Large intestine (tissue), 3 donors: Measurements from ENCODE around the gene IZUMO4. TPM values are rescaled to one million over a fixed set of nuclear protein-coding genes. Genes with fewer than 3 reads are reported as not detected.
"Not testable (repeated sequence)": the region's sequence is repeated elsewhere in the genome, so short reads cannot be mapped to it uniquely, and the experiment has no call there.

Experiments
- DNase-seq, 2 donors: peaks; one replicate each; pipeline versions ENCODE4 v3.0.0 to v3.0.0-alpha.2; 2013
- H3K27ac ChIP-seq: one replicate; pipeline ENCODE4 v1.5.1; 2013; ENCODE audit warnings: low read length
- H3K27me3 ChIP-seq: 2 replicates; pipeline ENCODE4 v1.6.1; 2013; ENCODE audit warnings: low read length; ENCODE audit not compliant: control insufficient read depth, insufficient read depth
- H3K36me3 ChIP-seq: 2 replicates; pipeline ENCODE4 v1.6.1; 2013; ENCODE audit warnings: low read length; ENCODE audit not compliant: control insufficient read depth, insufficient read depth
- H3K4me1 ChIP-seq: one replicate; pipeline ENCODE4 v1.6.1; 2013; ENCODE audit warnings: low read length; ENCODE audit not compliant: control insufficient read depth, insufficient read depth
- H3K4me3 ChIP-seq: one replicate; pipeline ENCODE4 v1.5.1; 2013; ENCODE audit warnings: low read length
- H3K9me3 ChIP-seq: one replicate; pipeline ENCODE4 v1.6.1; 2013; ENCODE audit warnings: mild to moderate bottlenecking, low read depth, low read length, moderate library complexity; ENCODE audit not compliant: control insufficient read depth
- WGBS: methylation state at CpG from one replicate; pipeline ENCODE4 v1.1.5; 2013; ENCODE audit warnings: low lambda C conversion rate; ENCODE audit not compliant: insufficient coverage; 5-methylcytosine and 5-hydroxymethylcytosine counted together
- polyA plus RNA-seq: library from polyadenylated mRNA; unstranded; fragments of 120-200 nt; gene quantifications from one replicate; pipeline ENCODE4 v1.2.1, GENCODE V29; 2013

The IZUMO4 gene
- polyA plus RNA-seq, 1 donor: 4.4 TPM

DNA sequence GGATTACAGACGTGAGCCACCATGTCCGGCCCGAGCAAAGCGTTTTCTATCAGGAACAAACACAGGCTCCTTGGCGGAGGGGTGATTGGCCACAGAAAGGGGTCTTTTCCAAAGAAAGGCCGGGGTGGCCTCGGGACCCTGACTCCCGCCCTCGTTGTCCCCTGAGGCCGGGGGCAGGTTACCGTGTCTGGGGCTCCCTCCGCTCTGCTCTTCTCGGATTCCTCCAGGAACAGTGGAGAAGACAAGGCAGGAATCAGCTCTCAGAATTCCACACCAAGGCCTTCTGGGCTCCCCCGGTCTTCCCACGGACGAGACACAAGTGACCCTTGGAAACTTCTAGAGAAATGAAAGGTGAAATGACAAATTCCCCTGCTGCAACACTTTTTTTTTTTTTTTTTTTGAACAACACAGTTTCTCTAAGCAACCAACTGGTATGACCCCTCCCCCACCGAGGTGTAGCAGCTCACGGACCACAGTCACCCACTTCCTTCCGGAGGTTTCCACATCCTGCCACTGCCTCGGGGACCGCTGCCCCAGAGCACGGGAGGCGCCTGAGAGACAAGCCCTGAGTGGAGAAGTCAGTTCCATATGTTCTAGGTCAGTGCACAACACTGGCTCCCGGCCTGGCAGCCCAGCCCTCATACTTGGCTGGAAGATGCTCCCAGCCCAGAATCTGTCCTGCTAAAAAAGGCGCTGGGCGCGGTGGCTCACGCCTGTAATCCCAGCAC is 11.6 kb upstream of the IZUMO4 start:
- Histone ChIP-seq H3K36me3 (peaks cover 34% of the 10 kb centered on the region), H3K27ac (no peak overlapping the region), H3K4me3 (peak overlapping the region; percentile 13), H3K4me1 (peaks cover 5% of the 10 kb centered on the region), H3K27me3 (no peaks in the 10 kb centered on the region), H3K9me3 (no peaks in the 10 kb centered on the region)
- peak in 1 of 2 donors; percentile 34 for DNase-seq
- WGBS: no CpG with 5 or more reads among the region's 28 CpGs

DNA sequence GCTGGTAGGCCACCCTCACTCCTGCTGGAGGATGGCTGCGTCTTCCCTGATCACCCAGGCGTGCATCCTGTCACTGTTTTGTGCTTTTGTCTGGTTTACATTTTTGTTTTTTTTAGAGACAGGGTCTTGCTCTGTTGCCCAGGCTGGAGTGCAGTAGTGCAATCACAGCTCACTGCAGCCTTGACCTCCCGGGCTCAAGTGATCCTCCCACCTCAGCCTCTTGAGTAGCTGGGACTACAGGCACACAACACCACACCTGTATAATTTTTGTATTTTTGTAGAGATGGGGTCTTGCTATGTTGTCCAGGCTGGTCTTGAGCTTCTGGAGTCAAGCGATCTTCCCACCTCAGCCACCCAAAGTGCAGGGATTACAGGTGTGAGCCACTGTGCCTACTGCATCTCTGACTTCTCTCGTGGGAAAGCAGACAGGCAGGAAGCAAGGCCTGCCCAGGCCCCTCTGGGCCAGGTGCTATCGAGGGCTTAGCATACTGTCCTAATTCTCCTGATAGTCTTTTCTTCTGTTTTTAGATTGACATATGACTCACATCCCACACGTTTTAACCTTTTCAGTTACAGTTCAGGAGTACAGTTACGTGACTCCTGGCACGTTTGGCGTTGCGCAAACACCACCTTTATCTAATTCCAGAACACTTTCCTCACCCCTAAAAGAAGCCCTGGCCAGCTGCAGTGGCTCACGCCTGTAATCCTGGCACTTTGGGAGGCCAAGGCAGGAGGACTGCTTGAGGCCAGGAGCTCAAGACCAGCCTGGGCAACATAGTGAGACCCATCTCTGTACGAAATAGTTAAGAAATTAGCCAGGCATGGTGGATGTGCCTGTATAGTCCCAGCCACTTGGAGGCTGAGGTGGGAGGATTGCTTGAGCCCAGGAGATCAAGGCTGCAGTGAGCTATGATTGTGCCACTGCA is 9.8 kb upstream of the IZUMO4 start:
- DNase-seq: peak; percentile 86 to 89
- not testable (repeated sequence) for H3K4me1 ChIP-seq, H3K27ac ChIP-seq, H3K4me3 ChIP-seq, H3K9me3 ChIP-seq, H3K27me3 ChIP-seq
- peaks cover 25% of the 10 kb centered on the region for H3K36me3 ChIP-seq
- no CpG with 5 or more reads among the region's 13 CpGs for WGBS

DNA sequence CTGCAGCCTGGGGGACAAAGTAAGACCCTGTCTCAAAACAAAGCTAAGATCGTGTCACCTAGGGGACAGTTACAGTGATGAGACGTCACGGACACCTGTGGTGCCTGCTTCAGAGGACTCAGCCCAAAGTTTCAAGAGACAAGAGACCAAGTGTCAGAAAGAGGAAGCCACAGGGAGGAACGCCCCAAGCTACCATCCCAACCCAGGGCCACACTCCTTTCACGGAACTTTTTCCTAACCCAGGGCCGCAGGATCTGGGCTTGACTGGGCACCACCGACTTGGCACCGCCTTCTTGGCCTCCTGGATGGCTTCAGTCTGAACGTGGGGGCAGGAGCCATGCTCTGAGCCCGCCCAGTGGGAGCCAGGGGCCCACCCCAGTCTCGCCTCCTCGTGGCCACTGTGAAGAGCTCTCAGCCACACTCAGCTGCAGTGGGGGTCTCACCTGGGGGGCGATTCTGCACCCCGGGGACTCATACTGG is 9.1 kb upstream of the IZUMO4 start:
- Histone ChIP-seq H3K4me1 (peaks cover 5% of the 10 kb centered on the region), H3K4me3 (no peak overlapping the region), H3K27me3 (no peaks in the 10 kb centered on the region), H3K9me3 (no peaks in the 10 kb centered on the region), H3K27ac (no peak overlapping the region), H3K36me3 (peaks cover 18% of the 10 kb centered on the region)
- no peak for DNase-seq
- WGBS: no CpG with 5 or more reads among the region's 14 CpGs

DNA sequence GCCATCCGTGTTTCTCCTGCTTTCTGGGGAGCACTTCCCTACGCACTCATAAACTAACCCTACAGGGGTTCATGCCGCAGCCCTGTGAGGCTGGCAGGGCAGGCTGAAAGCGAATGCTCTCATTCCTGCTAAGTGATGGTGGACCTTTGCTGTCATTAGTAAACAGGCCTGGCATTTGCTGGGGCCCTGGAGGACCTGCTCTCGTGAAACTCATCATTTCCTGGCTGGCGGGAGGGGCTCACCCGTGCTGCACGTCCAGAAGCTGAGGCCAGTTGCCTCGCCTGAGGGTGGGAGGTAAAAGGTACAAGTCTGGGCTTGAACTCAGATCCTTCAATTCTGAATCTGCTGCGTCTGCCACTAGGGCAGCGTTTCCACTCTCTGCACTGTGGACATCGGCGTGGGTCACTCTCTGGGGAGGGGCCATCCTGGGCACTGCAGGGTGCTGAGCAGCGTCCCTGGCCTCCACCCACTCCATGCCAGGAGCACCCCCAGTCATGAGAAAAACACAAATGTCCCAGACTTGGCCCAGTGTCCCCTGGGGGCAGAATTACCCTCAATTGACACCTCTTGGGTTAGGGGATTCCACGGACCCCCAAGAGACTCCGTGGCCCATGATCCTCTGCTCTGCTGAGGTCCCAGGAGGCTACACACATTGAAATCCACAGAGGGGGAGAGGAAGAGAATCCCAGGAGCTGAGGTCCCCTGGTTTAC is 7.6 kb upstream of the IZUMO4 start:
- H3K4me1 ChIP-seq: peaks cover 5% of the 10 kb centered on the region
- no peak overlapping the region for H3K4me3 ChIP-seq
- WGBS: no CpG with 5 or more reads among the region's 16 CpGs
- no peak for DNase-seq
- no peaks in the 10 kb centered on the region for H3K27me3 ChIP-seq
- H3K9me3 ChIP-seq: no peaks in the 10 kb centered on the region
- peaks cover 7% of the 10 kb centered on the region for H3K36me3 ChIP-seq
- no peak overlapping the region for H3K27ac ChIP-seq

DNA sequence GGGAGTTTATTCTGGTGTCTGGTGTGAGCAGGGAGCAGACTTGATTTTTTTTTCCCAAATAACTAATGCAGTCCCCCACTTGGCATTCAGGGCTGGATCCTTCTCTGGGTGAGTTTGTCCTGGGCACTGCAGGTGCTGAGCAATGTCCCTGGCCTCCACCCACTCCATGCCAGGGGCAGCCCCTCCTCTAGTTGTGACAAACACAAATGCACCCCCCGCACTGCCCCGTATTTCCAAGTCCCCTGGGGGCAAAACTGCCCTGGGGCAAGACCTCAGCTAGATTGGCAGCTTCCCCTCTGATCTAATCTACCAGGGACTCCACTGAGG is 7.0 kb upstream of the IZUMO4 start:
- no CpG with 5 or more reads among the region's 2 CpGs for WGBS
- Histone ChIP-seq H3K4me1 (peaks cover 5% of the 10 kb centered on the region), H3K27me3 (no peaks in the 10 kb centered on the region), H3K27ac (no peak overlapping the region), H3K4me3 (no peak overlapping the region), H3K9me3 (no peaks in the 10 kb centered on the region), H3K36me3 (peaks cover 7% of the 10 kb centered on the region)
- no peak for DNase-seq

DNA sequence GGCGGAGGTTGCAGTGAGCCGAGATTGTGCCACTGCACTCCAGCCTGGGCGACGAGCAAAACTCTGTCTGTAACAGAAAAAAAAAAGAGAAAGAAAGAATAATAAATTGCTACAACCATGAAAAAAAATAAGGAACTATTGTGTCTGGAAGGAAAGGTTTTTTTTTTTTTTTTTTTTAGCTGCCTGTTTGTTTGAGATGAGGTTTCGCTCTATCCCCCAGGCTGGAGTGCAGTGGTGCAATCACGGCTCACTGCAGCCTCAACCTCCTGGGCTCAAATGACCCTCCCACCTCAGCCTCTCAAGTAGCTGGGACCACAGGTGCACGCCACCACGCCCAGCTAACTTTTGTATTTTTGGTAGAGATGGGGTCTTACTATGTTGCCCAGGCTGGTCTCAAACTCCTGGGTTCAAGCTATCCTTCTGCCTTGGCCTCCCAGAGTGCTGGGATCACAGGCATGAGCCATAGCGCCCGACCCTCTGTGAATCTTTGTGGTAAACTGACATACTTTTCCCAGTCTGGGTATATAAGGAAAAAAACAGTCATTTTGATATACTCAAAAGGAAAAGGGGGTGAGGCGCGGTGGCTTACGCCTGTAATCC is 4.7 kb upstream of the IZUMO4 start:
- H3K27ac ChIP-seq, DNase-seq, H3K9me3 ChIP-seq, H3K4me3 ChIP-seq, H3K36me3 ChIP-seq, H3K27me3 ChIP-seq: not testable (repeated sequence)
- H3K4me1 ChIP-seq: peaks cover 15% of the 10 kb centered on the region
- 100% methylated on average over 2 of the region's 13 CpGs for WGBS

DNA sequence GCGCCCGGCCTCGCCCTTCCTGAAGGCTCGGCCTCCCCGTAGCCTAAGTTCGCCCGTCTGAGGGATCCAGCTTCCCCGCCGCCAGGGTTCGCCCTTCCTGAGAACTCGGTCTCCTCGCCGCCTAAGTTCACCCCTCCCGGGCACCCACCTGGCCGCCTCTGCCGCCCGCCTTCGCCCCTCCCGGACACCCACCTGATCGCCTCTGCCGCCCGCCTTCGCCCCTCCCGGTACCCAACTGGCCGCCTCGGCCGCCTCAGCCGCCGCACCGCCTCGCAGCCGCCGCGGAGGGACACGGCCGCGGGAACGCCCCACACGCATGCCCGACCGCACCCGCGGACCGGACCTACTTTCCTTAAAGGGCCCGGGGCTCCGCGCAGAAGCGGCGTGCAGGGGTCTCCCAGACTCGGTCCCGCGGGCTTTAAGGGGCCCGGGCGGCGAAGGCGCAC is 658 bp upstream of the IZUMO4 start, which contains the start of gene MOB3A:
Gene MOB3A, minus strand, starts transcription at position 293 of the 446 bp plus-strand sequence. CDS start 17,766 bp downstream, outside the sequence.
- H3K36me3 ChIP-seq: peaks cover 16% of the 10 kb centered on the region
- H3K27ac ChIP-seq: peak within 1 kb of the TSS; percentile 97
- H3K9me3 ChIP-seq: peaks cover 4% of the 10 kb centered on the region
- WGBS: no CpG with 5 or more reads among the region's 56 CpGs
- DNase-seq: peak; percentile 91 to 97
- H3K4me1 ChIP-seq: peaks cover 21% of the 10 kb centered on the region
- H3K4me3 ChIP-seq: peak within 1 kb of the TSS; percentile 86
- H3K27me3 ChIP-seq: no peaks in the 10 kb centered on the region

DNA sequence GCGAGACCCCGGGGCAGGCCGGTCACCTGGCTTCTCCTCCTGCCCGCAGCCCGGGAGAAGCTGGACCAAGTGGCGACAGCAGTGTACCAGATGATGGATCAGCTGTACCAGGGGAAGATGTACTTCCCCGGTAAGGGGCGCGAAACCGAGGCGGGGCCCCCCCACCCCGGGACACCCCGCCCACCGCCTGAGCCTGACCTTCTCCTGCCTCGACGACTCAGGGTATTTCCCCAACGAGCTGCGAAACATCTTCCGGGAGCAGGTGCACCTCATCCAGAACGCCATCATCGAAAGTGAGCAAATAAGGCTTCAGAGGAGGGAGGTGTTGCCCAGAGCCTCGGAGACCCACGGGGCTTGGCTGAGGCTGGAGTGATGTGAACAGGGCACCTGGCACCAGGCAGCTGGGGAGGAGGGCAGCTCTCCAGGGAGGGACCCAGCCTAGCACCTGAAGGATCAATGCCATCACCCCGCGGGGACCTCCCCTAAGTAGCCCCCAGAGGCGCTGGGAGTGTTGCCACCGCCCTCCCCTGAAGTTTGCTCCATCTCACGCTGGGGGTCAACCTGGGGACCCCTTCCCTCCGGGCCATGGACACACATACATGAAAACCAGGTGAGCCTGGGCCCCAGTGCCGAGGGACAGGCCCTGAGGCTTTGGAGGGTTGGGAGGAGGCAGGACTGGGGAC is 629 bp downstream of the IZUMO4 start:
- no CpG with 5 or more reads among the region's 30 CpGs for WGBS
- Histone ChIP-seq H3K27me3 (no peaks in the 10 kb centered on the region), H3K4me1 (peaks cover 21% of the 10 kb centered on the region), H3K36me3 (peaks cover 28% of the 10 kb centered on the region), H3K9me3 (peaks cover 6% of the 10 kb centered on the region), H3K4me3 (peak overlapping the region; percentile 59), H3K27ac (peak overlapping the region; percentile 41)
- DNase-seq: peak in 1 of 2 donors; percentile 27

DNA sequence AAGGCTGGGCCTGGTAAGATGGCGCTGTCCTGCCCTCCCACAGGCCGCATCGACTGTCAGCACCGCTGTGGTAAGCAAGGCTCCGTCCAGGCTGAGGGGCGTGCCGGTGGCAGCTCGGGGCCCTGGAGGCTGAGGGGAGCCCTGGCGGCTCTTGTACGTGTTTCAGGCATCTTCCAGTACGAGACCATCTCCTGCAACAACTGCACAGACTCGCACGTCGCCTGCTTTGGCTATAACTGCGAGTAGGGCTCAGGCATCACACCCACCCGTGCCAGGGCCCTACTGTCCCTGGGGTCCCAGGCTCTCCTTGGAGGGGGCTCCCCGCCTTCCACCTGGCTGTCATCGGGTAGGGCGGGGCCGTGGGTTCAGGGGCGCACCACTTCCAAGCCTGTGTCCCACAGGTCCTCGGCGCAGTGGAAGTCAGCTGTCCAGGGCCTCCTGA is 1.2 kb downstream of the IZUMO4 start:
- Histone ChIP-seq H3K9me3 (peaks cover 6% of the 10 kb centered on the region), H3K27me3 (no peaks in the 10 kb centered on the region), H3K27ac (no peak overlapping the region), H3K4me3 (no peak overlapping the region), H3K36me3 (peaks cover 28% of the 10 kb centered on the region), H3K4me1 (peaks cover 21% of the 10 kb centered on the region)
- WGBS: no CpG with 5 or more reads among the region's 23 CpGs
- no peak for DNase-seq
